ENCODE data around the gene MXD3. TPM values are rescaled to one million over a fixed set of nuclear protein-coding genes. Genes with fewer than 3 reads are reported as not detected.

The MXD3 gene
- polyA plus RNA-seq, 2 of the 4 experiments (the other 2 are of a cell fraction): 5.3 to 16.9 TPM

GRCh38 chr5:177315411-177315810, 3.7 kb upstream of the MXD3 start:
- no peaks in the 10 kb centered on the region for H3K9me3 ChIP-seq
- TF ChIP-seq JUN (IDR thresholded peaks at IDR 0.05) (no peak), POLR2A (IDR thresholded peaks at IDR 0.05; ENCODE audit: low read length) (no peak), PHF8 (IDR thresholded peaks at IDR 0.05; ENCODE audit: borderline replicate concordance, low read depth) (no peak)
- no peak overlapping the region for H3K4me2 ChIP-seq
- no peak overlapping the region for H3K27ac ChIP-seq
- ChIA-PET POLR2A (no interaction called here), CTCF (interaction anchor here (1.0 to 8.2 kb wide), 8 partner anchors 10 to 203 kb away, joined by 3 to 111 read pairs (median 6); no protein-coding TSS in a partner anchor)
- DNase-seq (ENCODE audit: low read depth in 1 of 2, low spot score in 1 of 2): no peak
- peaks cover 16% of the 10 kb centered on the region; the same call in 2 of the 3 replicates for H3K4me1 ChIP-seq
- no peak overlapping the region for H3K4me3 ChIP-seq
- no peak for FAIRE-seq
- ATAC-seq: no peak
- WGBS (ENCODE audit: missing lambda C conversion rate): 98% methylated on average over 6 of the region's 7 CpGs

DNA sequence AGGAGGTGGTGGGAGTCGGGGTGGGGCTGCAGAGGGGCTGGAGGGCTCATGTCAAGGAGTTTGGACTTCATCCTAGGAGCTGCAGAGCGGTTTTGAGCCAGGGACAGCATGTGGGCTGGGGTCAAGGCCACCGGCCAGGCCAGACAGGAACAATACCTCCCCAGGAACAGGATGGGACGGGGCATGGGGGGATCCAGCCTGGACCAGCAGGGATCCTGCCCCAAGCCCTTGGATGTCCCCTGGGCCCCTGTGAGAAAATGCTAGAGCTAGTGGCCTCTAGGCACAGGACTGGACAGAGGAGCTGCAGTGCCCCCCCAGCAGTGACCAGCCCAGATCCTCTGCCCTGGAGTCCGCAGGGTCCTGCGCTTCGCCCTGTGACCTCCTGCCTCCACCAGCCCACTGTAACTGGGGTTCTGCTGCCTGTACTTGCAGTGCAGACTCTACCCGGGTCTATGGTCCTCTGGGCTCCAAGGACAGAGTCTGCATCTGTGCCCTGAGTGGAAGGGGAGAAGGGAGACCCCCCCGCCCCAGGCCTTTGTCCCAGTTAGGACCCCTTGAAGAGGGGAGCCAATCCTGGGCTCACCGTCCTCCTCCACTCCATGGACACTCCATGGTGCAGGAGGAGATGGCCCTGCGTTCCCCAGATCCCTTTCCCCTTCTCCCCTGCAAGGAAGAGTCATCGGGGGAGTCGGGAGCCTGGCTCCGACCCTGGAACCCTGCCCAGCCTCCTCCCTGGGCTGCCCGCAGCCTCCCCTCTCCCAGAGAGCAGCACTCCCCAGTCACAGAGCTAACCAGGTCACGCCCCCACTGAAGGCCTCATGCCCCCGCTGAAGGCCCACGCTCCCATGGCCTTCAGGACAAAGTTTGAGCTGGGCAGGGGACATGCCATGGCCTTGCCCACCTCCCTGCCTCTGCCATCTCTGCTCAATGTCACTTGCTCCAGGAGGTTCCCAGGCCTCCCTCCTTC, 3.0 kb upstream of the MXD3 start:
- ChIA-PET CTCF (interaction anchor here (1.2 to 8.2 kb wide), 9 partner anchors 17 to 202 kb away, joined by 3 to 111 read pairs (median 18); no protein-coding TSS in a partner anchor), POLR2A (no interaction called here)
- no peak for TF ChIP-seq POLR2A (IDR thresholded peaks at IDR 0.05; ENCODE audit: low read length)
- WGBS (ENCODE audit: missing lambda C conversion rate): 91% methylated on average over 12 of the region's 18 CpGs
- no peak overlapping the region for H3K4me2 ChIP-seq
- ATAC-seq: no peak
- no peak overlapping the region for H3K4me3 ChIP-seq
- FAIRE-seq: no peak
- peaks cover 19% of the 10 kb centered on the region; the same call in 2 of the 3 replicates for H3K4me1 ChIP-seq
- H3K27ac ChIP-seq: no peak overlapping the region
- no peaks in the 10 kb centered on the region for H3K9me3 ChIP-seq
- DNase-seq (ENCODE audit: low read depth in 1 of 2, low spot score in 1 of 2): no peak

GRCh38 chr5:177313561-177314259, 2.0 kb upstream of the MXD3 start:
- H3K9me3 ChIP-seq: no peaks in the 10 kb centered on the region
- WGBS (ENCODE audit: missing lambda C conversion rate): 97% methylated on average over 15 of the region's 15 CpGs
- ATAC-seq (no peak), DNase-seq (ENCODE audit: low read depth in 1 of 2, low spot score in 1 of 2) (no peak), FAIRE-seq (no peak)
- H3K27ac ChIP-seq: no peak overlapping the region
- no peak overlapping the region for H3K4me3 ChIP-seq
- CTCF ChIA-PET: interaction anchor here (1.0 to 3.5 kb wide), 7 partner anchors 10 to 200 kb away, joined by 3 to 18 read pairs (median 4); no protein-coding TSS in a partner anchor
- TF ChIP-seq ATOH8 (CRISPR knock-in tag; IDR thresholded peaks at IDR 0.05; ENCODE audit: low read depth) (no peak), USF2 (IDR thresholded peaks at IDR 0.05) (no peak), CHD4 (IDR thresholded peaks at IDR 0.05; ENCODE audit: borderline replicate concordance) (no peak), ZFP36 (IDR thresholded peaks at IDR 0.05; ENCODE audit: borderline replicate concordance, partially characterized antibody) (no peak), CEBPB (IDR thresholded peaks at IDR 0.05) (no peak), FOXS1 (CRISPR knock-in tag; IDR thresholded peaks at IDR 0.05) (no peak), HOXB13 (CRISPR knock-in tag; IDR thresholded peaks at IDR 0.05; ENCODE audit: low read depth) (no peak)
- TF ChIP-seq, protein P1, sequence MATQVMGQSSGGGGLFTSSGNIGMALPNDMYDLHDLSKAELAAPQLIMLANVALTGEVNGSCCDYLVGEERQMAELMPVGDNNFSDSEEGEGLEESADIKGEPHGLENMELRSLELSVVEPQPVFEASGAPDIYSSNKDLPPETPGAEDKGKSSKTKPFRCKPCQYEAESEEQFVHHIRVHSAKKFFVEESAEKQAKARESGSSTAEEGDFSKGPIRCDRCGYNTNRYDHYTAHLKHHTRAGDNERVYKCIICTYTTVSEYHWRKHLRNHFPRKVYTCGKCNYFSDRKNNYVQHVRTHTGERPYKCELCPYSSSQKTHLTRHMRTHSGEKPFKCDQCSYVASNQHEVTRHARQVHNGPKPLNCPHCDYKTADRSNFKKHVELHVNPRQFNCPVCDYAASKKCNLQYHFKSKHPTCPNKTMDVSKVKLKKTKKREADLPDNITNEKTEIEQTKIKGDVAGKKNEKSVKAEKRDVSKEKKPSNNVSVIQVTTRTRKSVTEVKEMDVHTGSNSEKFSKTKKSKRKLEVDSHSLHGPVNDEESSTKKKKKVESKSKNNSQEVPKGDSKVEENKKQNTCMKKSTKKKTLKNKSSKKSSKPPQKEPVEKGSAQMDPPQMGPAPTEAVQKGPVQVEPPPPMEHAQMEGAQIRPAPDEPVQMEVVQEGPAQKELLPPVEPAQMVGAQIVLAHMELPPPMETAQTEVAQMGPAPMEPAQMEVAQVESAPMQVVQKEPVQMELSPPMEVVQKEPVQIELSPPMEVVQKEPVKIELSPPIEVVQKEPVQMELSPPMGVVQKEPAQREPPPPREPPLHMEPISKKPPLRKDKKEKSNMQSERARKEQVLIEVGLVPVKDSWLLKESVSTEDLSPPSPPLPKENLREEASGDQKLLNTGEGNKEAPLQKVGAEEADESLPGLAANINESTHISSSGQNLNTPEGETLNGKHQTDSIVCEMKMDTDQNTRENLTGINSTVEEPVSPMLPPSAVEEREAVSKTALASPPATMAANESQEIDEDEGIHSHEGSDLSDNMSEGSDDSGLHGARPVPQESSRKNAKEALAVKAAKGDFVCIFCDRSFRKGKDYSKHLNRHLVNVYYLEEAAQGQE (IDR thresholded peaks at IDR 0.05): no peak
- peak overlapping the region; percentile 99; the same call in 2 of the 3 replicates for H3K4me2 ChIP-seq
- POLR2A ChIA-PET: no interaction called here
- H3K4me1 ChIP-seq: peaks cover 19% of the 10 kb centered on the region; the same call in 2 of the 3 replicates

Measured in A549 (cell line).